Left lung (tissue), 10 donors: ENCODE data around the gene ACTL8. TPM values are rescaled to one million over a fixed set of nuclear protein-coding genes. Genes with fewer than 3 reads are reported as not detected.

Source experiments
- ATAC-seq: fragments of 200-7000 bp; cut with Tn5 transposase; one replicate; pipeline ENCODE4 v1.9.1; 2020; ENCODE audit warnings: moderate library complexity
- DNase-seq, 4 donors: peaks; one replicate each; pipeline ENCODE4 v3.0.0-alpha.2; 2013 to 2020
- H3K27ac ChIP-seq, 2 donors: fragments of 200-600 bp; sonication (generic) in 1 of 2; one replicate each; pipeline versions ENCODE4 v1.5.0 to v1.8.0; 2020 to 2021
- H3K27me3 ChIP-seq, 2 donors: fragments of 200-600 bp; sonication (generic) in 1 of 2; one replicate each; pipeline versions ENCODE4 v1.5.0 to v1.8.0; 2020 to 2021
- H3K36me3 ChIP-seq, 2 donors: fragments of 200-600 bp; sonication (generic) in 1 of 2; one replicate each; pipeline versions ENCODE4 v1.5.0 to v1.8.0; 2020 to 2021
- H3K4me1 ChIP-seq, 2 donors: fragments of 200-600 bp; one replicate each; pipeline ENCODE4 v1.8.0; 2021
- H3K4me3 ChIP-seq, 2 donors: fragments of 200-600 bp; sonication (generic) in 1 of 2; one replicate each; pipeline versions ENCODE4 v1.5.0 to v1.8.0; 2020 to 2021; ENCODE audit warnings: mild to moderate bottlenecking in 1 of 2
- H3K9me3 ChIP-seq, 2 donors: fragments of 200-600 bp; sonication (generic) in 1 of 2; one replicate each; pipeline versions ENCODE4 v1.5.0 to v1.8.0; 2020 to 2021
- intact Hi-C, 2 donors: fragments of 100-400 bp; cut with DNase I; formaldehyde crosslinking; loops; one replicate each; pipeline versions ENCODE4 v1.11.2 to v1.14.2; 2022
- polyA plus RNA-seq, 6 donors: library from polyadenylated mRNA; unstranded; fragments of 120-200 nt; gene quantifications; one replicate each; pipeline ENCODE4 v1.2.1, GENCODE V29; 2013; ENCODE audit not compliant: insufficient read length in 6 of 6
- total RNA-seq, 2 donors: library from RNA; stranded (reverse); fragmentation: NEBNext Ultra II Directional; extraction: Animal tissue kit (Norgen Biotek cat#: 25700); gene quantifications; one replicate each; pipeline ENCODE4 v1.2.1, GENCODE V29; 2021
- TF ChIP-seq, protein P1 (sequence below), 2 donors: fragments of 200-600 bp; sonication (generic) in 1 of 2; IDR thresholded peaks; one replicate each; pipeline versions ENCODE4 v1.5.0 to v1.8.0; 2021; ENCODE audit warnings: antibody characterized with exemption in 2 of 2
- donor health status: DM: no; HTN: yes; CAD: no.
- donor health status: DM: no; HTN: no; CAD: no.

ACTL8 gene
- total and polyA plus RNA-seq, 8 donors, result not detected

- no peak overlapping the region for H3K27ac ChIP-seq
- DNase-seq (no peak), ATAC-seq (peak; percentile 39)
- peaks cover 0 to 3% of the 10 kb centered on the region in 2 donors for H3K4me1 ChIP-seq
- intact Hi-C loops, result no loop called here
- no peaks in the 10 kb centered on the region for H3K36me3 ChIP-seq
- peaks cover 0 to 53% of the 10 kb centered on the region in 2 donors for H3K27me3 ChIP-seq
- TF ChIP-seq, protein P1, sequence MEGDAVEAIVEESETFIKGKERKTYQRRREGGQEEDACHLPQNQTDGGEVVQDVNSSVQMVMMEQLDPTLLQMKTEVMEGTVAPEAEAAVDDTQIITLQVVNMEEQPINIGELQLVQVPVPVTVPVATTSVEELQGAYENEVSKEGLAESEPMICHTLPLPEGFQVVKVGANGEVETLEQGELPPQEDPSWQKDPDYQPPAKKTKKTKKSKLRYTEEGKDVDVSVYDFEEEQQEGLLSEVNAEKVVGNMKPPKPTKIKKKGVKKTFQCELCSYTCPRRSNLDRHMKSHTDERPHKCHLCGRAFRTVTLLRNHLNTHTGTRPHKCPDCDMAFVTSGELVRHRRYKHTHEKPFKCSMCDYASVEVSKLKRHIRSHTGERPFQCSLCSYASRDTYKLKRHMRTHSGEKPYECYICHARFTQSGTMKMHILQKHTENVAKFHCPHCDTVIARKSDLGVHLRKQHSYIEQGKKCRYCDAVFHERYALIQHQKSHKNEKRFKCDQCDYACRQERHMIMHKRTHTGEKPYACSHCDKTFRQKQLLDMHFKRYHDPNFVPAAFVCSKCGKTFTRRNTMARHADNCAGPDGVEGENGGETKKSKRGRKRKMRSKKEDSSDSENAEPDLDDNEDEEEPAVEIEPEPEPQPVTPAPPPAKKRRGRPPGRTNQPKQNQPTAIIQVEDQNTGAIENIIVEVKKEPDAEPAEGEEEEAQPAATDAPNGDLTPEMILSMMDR (IDR thresholded peaks at IDR 0.05), result no peak
- H3K4me3 ChIP-seq, result no peak overlapping the region
- no peaks in the 10 kb centered on the region for H3K9me3 ChIP-seq
These were observed 10.6 kb downstream of the ACTL8 start for GRCh38 chr1:17765444-17766411.

- DNase-seq, result peak in 1 of 4 donors; percentile 36
- Histone ChIP-seq H3K9me3 (no peaks in the 10 kb centered on the region), H3K4me3 (no peak overlapping the region), H3K27me3 (peaks cover 0 to 36% of the 10 kb centered on the region in 2 donors), H3K27ac (peak overlapping the region in 1 of 2 donors; percentile 2), H3K36me3 (no peaks in the 10 kb centered on the region), H3K4me1 (peaks cover 0 to 3% of the 10 kb centered on the region in 2 donors)
- TF ChIP-seq, protein P1 (IDR thresholded peaks at IDR 0.05), result no peak
- ATAC-seq, result peak; percentile 70
- intact Hi-C loops, result no loop called here
These were observed 13.6 kb downstream of the ACTL8 start for GRCh38 chr1:17768651-17769241.

DNA sequence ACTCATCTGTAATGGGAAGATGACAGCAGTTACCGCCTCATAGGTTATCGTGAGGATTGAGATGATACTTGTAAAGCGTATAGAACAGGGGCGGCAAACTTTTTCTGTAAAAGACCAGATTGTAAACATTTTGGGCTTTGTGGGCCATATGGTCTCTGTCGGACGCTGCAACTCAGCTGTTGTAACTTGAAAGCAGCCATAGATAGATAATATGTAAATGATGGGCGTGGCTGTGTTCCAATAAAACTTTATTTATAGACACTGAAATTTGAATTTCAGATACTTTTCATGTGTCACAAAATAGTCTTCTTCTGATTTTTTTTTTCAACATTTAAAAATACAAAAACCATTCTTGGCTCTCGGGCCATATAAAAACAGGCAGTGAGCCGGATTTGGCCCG is 15.8 kb downstream of the ACTL8 start:
- intact Hi-C loops, result no loop called here
- no peak for DNase-seq
- Histone ChIP-seq H3K27ac (no peak overlapping the region), H3K9me3 (no peaks in the 10 kb centered on the region), H3K27me3 (peaks cover 0 to 36% of the 10 kb centered on the region in 2 donors), H3K4me1 (peaks cover 0 to 3% of the 10 kb centered on the region in 2 donors), H3K36me3 (no peaks in the 10 kb centered on the region), H3K4me3 (no peak overlapping the region)
- no peak for ATAC-seq
- TF ChIP-seq, protein P1 (IDR thresholded peaks at IDR 0.05), result no peak

DNA sequence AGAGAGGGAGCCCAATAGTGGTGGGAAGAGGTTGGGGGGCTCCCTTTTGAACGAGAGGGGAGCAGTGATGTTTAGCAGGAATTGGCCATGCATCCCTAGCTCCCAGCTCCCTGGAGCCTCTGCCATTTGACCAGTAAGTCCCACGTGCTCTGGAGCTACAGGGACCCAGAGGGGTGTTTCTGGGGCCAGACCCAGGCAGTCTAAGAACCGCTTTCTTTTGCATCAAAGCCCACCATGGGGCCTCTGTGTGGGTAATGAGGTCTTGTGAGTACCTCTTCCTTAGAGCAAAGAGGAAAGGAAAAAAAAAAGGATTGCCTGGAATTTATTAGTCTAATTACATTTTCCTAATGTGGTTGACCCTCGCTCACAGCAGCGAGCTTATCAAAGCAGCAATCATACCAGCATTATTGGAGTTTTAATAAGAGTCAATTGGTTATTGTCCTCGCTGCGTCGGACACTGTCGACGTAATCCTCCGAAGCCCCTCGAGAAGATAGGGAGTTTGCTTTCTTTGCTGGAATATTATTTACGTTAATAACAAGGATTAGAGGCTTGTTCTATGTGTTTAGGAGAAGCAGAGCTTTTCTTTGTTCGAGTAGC is 17.6 kb downstream of the ACTL8 start:
- TF ChIP-seq, protein P1 (IDR thresholded peaks at IDR 0.05), result no peak
- H3K9me3 ChIP-seq, result no peaks in the 10 kb centered on the region
- H3K27ac ChIP-seq, result no peak overlapping the region
- no peak overlapping the region for H3K4me3 ChIP-seq
- H3K4me1 ChIP-seq, result no peaks in the 10 kb centered on the region
- DNase-seq (no peak), ATAC-seq (no peak)
- H3K36me3 ChIP-seq, result no peaks in the 10 kb centered on the region
- intact Hi-C loops, result no loop called here
- peaks cover 0 to 38% of the 10 kb centered on the region in 2 donors for H3K27me3 ChIP-seq
